K562 (cell line): ENCODE data around the gene CCNI. TPM values are rescaled to one million over a fixed set of nuclear protein-coding genes. Genes with fewer than 3 reads are reported as not detected.
A peak's percentile ranks its signal among the peaks of the same experiment; 100 is the strongest.

Experiments used
- BDP1 ChIP-seq: IDR thresholded peaks from 3 replicates; pipeline ENCODE4 v1.6.1; 2011; ENCODE audit not compliant: insufficient read length, insufficient read depth
- FOXJ2 ChIP-seq: fragments of 200-800 bp; sonication (Bioruptor generic); IDR thresholded peaks from 2 replicates; pipeline ENCODE4 v1.6.1; 2016; ENCODE audit warnings: missing genetic modification characterization, missing compliant biosample characterization
- MIER1 ChIP-seq: fragments of 450-650 bp; IDR thresholded peaks from 2 replicates; pipeline ENCODE4 v1.6.1; 2016; ENCODE audit warnings: antibody characterized with exemption, mild to moderate bottlenecking, low read depth
- MXD1 ChIP-seq: fragments of 250-450 bp; sonication (Bioruptor Pico); IDR thresholded peaks from 2 replicates; pipeline ENCODE4 v1.8.0; 2021; ENCODE audit warnings: borderline replicate concordance, mild to moderate bottlenecking, moderate library complexity; ENCODE audit not compliant: poor library complexity, severe bottlenecking
- NBN ChIP-seq: fragments of 450-650 bp; IDR thresholded peaks from 2 replicates; pipeline ENCODE4 v1.6.1; 2016; ENCODE audit warnings: low read depth, mild to moderate bottlenecking
- PREB ChIP-seq: sonication (generic); formaldehyde crosslinking; IDR thresholded peaks from 2 replicates; pipeline ENCODE4 v1.8.1; 2023; ENCODE audit warnings: mild to moderate bottlenecking, missing genetic modification reagents
- SUPT5H ChIP-seq: fragments of 450-650 bp; IDR thresholded peaks from 2 replicates; pipeline ENCODE4 v1.6.1; 2016
- TAF15 ChIP-seq: fragments of 200-400 bp; formaldehyde crosslinking; IDR thresholded peaks from 2 replicates; pipeline ENCODE4 v1.6.1; 2017; ENCODE audit warnings: mild to moderate bottlenecking, low read depth, low read length, moderate library complexity
- THRAP3 ChIP-seq: fragments of 450-650 bp; IDR thresholded peaks from 2 replicates; pipeline ENCODE4 v1.6.1; 2016; ENCODE audit warnings: mild to moderate bottlenecking, inconsistent platforms, borderline replicate concordance
- ZNF165 ChIP-seq: fragments of 250-450 bp; sonication (Bioruptor Pico); IDR thresholded peaks from 2 replicates; pipeline ENCODE4 v1.4.0; 2020; ENCODE audit warnings: borderline replicate concordance
- ZNF316 ChIP-seq: fragments of 450-650 bp; IDR thresholded peaks from 2 replicates; pipeline ENCODE4 v1.6.1; 2016
- polyA plus RNA-seq, 8 experiments: library from polyadenylated mRNA; depleted of rRNA in 4 of 8; stranded (reverse) in 5 of 8; unstranded in 3 of 8; fragments of >200 nt; fragmentation: Nextera tagmentation in 2 of 8; fragmentation: Illumina TruSeq in 1 of 8; extraction: Ambion mirVana in 2 of 8; extraction: Trizol in 1 of 8; gene quantifications; 2 replicates each; pipeline versions ENCODE4 v1.2.1 to v1.2.3, GENCODE V29; 2011 to 2014; ENCODE audit warnings: inconsistent platforms in 1 of 8, missing spikeins in 1 of 8
- total RNA-seq, 7 experiments: library from RNA; depleted of rRNA in 6 of 7; stranded (reverse); fragments of >200 nt in 6 of 7; fragmentation: Illumina TruSeq in 2 of 7; extraction: Trizol in 2 of 7; gene quantifications; 2 replicates each; pipeline versions ENCODE4 v1.2.1 to v1.2.3, GENCODE V29; 2011 to 2021; ENCODE audit warnings: low replicate concordance in 1 of 7
- TF ChIP-seq, protein P1 (sequence below): IDR thresholded peaks from 3 replicates; pipeline ENCODE4 v1.6.1; 2011; ENCODE audit warnings: borderline replicate concordance, mild to moderate bottlenecking; ENCODE audit not compliant: insufficient read length, insufficient read depth
- TF ChIP-seq, protein P2 (sequence below): fragments of 450-650 bp; formaldehyde crosslinking; conservative IDR thresholded peaks from 2 replicates; pipeline ENCODE4 v1.4.0; 2022; ENCODE audit warnings: mild to moderate bottlenecking, missing genetic modification characterization
- TF ChIP-seq, protein P3 (sequence below): IDR thresholded peaks from 3 replicates; pipeline ENCODE4 v1.6.1; 2011; ENCODE audit warnings: borderline replicate concordance, mild to moderate bottlenecking, moderate library complexity; ENCODE audit not compliant: insufficient read length; ENCODE audit errors: extremely low read depth
- TF ChIP-seq, protein P4 (sequence below): fragments of 450-650 bp; IDR thresholded peaks from 2 replicates; pipeline ENCODE4 v1.6.1; 2018; ENCODE audit warnings: mild to moderate bottlenecking, low read depth; ENCODE audit not compliant: partially characterized antibody

Gene CCNI
- total and polyA plus RNA-seq, 9 of the 15 experiments (the other 6 are each of a cell fraction or from before 2014, with no cell fraction given), result 43.3 to 159 (median 98.5) TPM

- TF ChIP-seq, protein P1, sequence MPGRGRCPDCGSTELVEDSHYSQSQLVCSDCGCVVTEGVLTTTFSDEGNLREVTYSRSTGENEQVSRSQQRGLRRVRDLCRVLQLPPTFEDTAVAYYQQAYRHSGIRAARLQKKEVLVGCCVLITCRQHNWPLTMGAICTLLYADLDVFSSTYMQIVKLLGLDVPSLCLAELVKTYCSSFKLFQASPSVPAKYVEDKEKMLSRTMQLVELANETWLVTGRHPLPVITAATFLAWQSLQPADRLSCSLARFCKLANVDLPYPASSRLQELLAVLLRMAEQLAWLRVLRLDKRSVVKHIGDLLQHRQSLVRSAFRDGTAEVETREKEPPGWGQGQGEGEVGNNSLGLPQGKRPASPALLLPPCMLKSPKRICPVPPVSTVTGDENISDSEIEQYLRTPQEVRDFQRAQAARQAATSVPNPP, result no peak
- peak; percentile 64; the same call in 1 of the 2 replicates for TF ChIP-seq THRAP3
- TF ChIP-seq FOXJ2 (tag), result peak; percentile 87
- TF ChIP-seq NBN, result peak; percentile 99
- no peak for TF ChIP-seq MXD1 (CRISPR knock-in tag)
- TF ChIP-seq, protein P2, sequence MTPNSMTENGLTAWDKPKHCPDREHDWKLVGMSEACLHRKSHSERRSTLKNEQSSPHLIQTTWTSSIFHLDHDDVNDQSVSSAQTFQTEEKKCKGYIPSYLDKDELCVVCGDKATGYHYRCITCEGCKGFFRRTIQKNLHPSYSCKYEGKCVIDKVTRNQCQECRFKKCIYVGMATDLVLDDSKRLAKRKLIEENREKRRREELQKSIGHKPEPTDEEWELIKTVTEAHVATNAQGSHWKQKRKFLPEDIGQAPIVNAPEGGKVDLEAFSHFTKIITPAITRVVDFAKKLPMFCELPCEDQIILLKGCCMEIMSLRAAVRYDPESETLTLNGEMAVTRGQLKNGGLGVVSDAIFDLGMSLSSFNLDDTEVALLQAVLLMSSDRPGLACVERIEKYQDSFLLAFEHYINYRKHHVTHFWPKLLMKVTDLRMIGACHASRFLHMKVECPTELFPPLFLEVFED, result peak; percentile 95
- peak; percentile 78; the same call in 1 of the 2 replicates for TF ChIP-seq PREB (CRISPR knock-in tag)
- no peak for TF ChIP-seq BDP1
- TF ChIP-seq SUPT5H, result peak; percentile 96
- no peak; the same call in 1 of the 2 replicates for TF ChIP-seq ZNF316
- TF ChIP-seq TAF15, result no peak
- TF ChIP-seq, protein P3, sequence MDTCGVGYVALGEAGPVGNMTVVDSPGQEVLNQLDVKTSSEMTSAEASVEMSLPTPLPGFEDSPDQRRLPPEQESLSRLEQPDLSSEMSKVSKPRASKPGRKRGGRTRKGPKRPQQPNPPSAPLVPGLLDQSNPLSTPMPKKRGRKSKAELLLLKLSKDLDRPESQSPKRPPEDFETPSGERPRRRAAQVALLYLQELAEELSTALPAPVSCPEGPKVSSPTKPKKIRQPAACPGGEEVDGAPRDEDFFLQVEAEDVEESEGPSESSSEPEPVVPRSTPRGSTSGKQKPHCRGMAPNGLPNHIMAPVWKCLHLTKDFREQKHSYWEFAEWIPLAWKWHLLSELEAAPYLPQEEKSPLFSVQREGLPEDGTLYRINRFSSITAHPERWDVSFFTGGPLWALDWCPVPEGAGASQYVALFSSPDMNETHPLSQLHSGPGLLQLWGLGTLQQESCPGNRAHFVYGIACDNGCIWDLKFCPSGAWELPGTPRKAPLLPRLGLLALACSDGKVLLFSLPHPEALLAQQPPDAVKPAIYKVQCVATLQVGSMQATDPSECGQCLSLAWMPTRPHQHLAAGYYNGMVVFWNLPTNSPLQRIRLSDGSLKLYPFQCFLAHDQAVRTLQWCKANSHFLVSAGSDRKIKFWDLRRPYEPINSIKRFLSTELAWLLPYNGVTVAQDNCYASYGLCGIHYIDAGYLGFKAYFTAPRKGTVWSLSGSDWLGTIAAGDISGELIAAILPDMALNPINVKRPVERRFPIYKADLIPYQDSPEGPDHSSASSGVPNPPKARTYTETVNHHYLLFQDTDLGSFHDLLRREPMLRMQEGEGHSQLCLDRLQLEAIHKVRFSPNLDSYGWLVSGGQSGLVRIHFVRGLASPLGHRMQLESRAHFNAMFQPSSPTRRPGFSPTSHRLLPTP, result no peak
- peak; percentile 42; the same call in 1 of the 2 replicates for TF ChIP-seq MIER1
- TF ChIP-seq, protein P4, sequence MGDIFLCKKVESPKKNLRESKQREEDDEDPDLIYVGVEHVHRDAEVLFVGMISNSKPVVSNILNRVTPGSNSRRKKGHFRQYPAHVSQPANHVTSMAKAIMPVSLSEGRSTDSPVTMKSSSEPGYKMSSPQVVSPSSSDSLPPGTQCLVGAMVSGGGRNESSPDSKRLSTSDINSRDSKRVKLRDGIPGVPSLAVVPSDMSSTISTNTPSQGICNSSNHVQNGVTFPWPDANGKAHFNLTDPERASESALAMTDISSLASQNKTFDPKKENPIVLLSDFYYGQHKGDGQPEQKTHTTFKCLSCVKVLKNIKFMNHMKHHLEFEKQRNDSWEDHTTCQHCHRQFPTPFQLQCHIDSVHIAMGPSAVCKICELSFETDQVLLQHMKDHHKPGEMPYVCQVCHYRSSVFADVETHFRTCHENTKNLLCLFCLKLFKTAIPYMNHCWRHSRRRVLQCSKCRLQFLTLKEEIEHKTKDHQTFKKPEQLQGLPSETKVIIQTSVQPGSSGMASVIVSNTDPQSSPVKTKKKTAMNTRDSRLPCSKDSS, result no peak
- no peak for TF ChIP-seq ZNF165 (CRISPR knock-in tag)
Measured at GRCh38 chr4:77075869-77076799, at the start of gene CCNI (continued).
